Measurements from ENCODE around the gene HRH1. TPM values are rescaled to one million over a fixed set of nuclear protein-coding genes. Genes with fewer than 3 reads are reported as not detected.
A peak's percentile ranks its signal among the peaks of the same experiment; 100 is the strongest.
"Not testable (repeated sequence)": the region's sequence is repeated elsewhere in the genome, so short reads cannot be mapped to it uniquely, and the experiment has no call there.

HRH1 gene
- total RNA-seq, 2 donors from 2014 or later: 4.6 TPM

- H3K4me1 Mint-ChIP-seq (ENCODE audit: low read depth): peaks cover 27% of the 10 kb centered on the region
- no peak overlapping the region for H3K27ac Mint-ChIP-seq
- peaks cover 0 to 2% of the 10 kb centered on the region in 2 donors for H3K9me3 Mint-ChIP-seq
- no peak for ATAC-seq (replicated peaks in 1 of 2)
- peaks cover 0 to 12% of the 10 kb centered on the region in 2 donors for H3K36me3 Mint-ChIP-seq (ENCODE audit: insufficient read depth in 2 of 2)
- H3K27me3 Mint-ChIP-seq (ENCODE audit: low read depth): peaks cover 10% of the 10 kb centered on the region
- H3K4me3 Mint-ChIP-seq: no peak overlapping the region
- no peak for DNase-seq
Measured at GRCh38 chr3:11248596-11248995, 94.3 kb downstream of the HRH1 start.

GRCh38 chr3:11250902-11251806 lies 96.9 kb downstream of the HRH1 start:
- H3K36me3 Mint-ChIP-seq (ENCODE audit: insufficient read depth in 2 of 2): peaks cover 2 to 31% of the 10 kb centered on the region in 2 donors
- peak overlapping the region; percentile 94 for H3K27ac Mint-ChIP-seq
- H3K4me3 Mint-ChIP-seq: peak overlapping the region; percentile 76 to 86
- ATAC-seq (replicated peaks in 1 of 2) (peak; percentile 84 to 87), DNase-seq (peak; percentile 11 to 20)
- H3K27me3 Mint-ChIP-seq (ENCODE audit: low read depth): peaks cover 12% of the 10 kb centered on the region
- peaks cover 2% of the 10 kb centered on the region in 2 donors for H3K9me3 Mint-ChIP-seq
- H3K4me1 Mint-ChIP-seq (ENCODE audit: low read depth): peaks cover 39% of the 10 kb centered on the region

- peaks cover 12% of the 10 kb centered on the region for H3K27me3 Mint-ChIP-seq (ENCODE audit: low read depth)
- peaks cover 2 to 31% of the 10 kb centered on the region in 2 donors for H3K36me3 Mint-ChIP-seq (ENCODE audit: insufficient read depth in 2 of 2)
- peak overlapping the region; percentile 94 for H3K27ac Mint-ChIP-seq
- ATAC-seq (replicated peaks in 1 of 2): no peak
- no peak for DNase-seq
- H3K4me3 Mint-ChIP-seq: peak overlapping the region; percentile 76 to 86
- peaks cover 39% of the 10 kb centered on the region for H3K4me1 Mint-ChIP-seq (ENCODE audit: low read depth)
- peaks cover 2% of the 10 kb centered on the region in 2 donors for H3K9me3 Mint-ChIP-seq
Measured at GRCh38 chr3:11251807-11252176, 97.5 kb downstream of the HRH1 start.

GRCh38 chr3:11254876-11255275 lies 100.6 kb downstream of the HRH1 start:
- H3K36me3 Mint-ChIP-seq (ENCODE audit: insufficient read depth in 2 of 2): peaks cover 2 to 39% of the 10 kb centered on the region in 2 donors
- ATAC-seq (replicated peaks in 1 of 2) (no peak), DNase-seq (no peak)
- peaks cover 12% of the 10 kb centered on the region for H3K27me3 Mint-ChIP-seq (ENCODE audit: low read depth)
- peaks cover 39% of the 10 kb centered on the region for H3K4me1 Mint-ChIP-seq (ENCODE audit: low read depth)
- peaks cover 2% of the 10 kb centered on the region in 2 donors for H3K9me3 Mint-ChIP-seq
- no peak overlapping the region for H3K27ac Mint-ChIP-seq
- H3K4me3 Mint-ChIP-seq: no peak overlapping the region

GRCh38 chr3:11255537-11255936 lies 101.2 kb downstream of the HRH1 start:
- H3K36me3 Mint-ChIP-seq (ENCODE audit: insufficient read depth in 2 of 2): peaks cover 2 to 36% of the 10 kb centered on the region in 2 donors
- not testable (repeated sequence) for H3K4me3 Mint-ChIP-seq; DNase-seq; ATAC-seq (replicated peaks in 1 of 2); H3K9me3 Mint-ChIP-seq; H3K27ac Mint-ChIP-seq
- peaks cover 35% of the 10 kb centered on the region for H3K4me1 Mint-ChIP-seq (ENCODE audit: low read depth)
- H3K27me3 Mint-ChIP-seq (ENCODE audit: low read depth): peaks cover 12% of the 10 kb centered on the region

GRCh38 chr3:11258958-11259357 lies 104.7 kb downstream of the HRH1 start:
- Mint-ChIP-seq H3K4me1 (ENCODE audit: low read depth) (peaks cover 12% of the 10 kb centered on the region), H3K27me3 (ENCODE audit: low read depth) (peaks cover under 1% of the 10 kb centered on the region), H3K4me3 (no peak overlapping the region), H3K36me3 (ENCODE audit: insufficient read depth in 2 of 2) (peaks cover 2 to 29% of the 10 kb centered on the region in 2 donors), H3K9me3 (peaks cover 0 to 2% of the 10 kb centered on the region in 2 donors), H3K27ac (no peak overlapping the region)
- ATAC-seq (replicated peaks in 1 of 2) (no peak), DNase-seq (no peak)

GRCh38 chr3:11260460-11260859 lies 106.2 kb downstream of the HRH1 start:
- no peak overlapping the region for H3K27ac Mint-ChIP-seq
- peaks cover under 1 to 18% of the 10 kb centered on the region in 2 donors for H3K36me3 Mint-ChIP-seq (ENCODE audit: insufficient read depth in 2 of 2)
- DNase-seq (no peak), ATAC-seq (replicated peaks in 1 of 2) (no peak)
- H3K9me3 Mint-ChIP-seq: no peaks in the 10 kb centered on the region
- H3K4me1 Mint-ChIP-seq (ENCODE audit: low read depth): peaks cover 6% of the 10 kb centered on the region
- H3K27me3 Mint-ChIP-seq (ENCODE audit: low read depth): peaks cover 9% of the 10 kb centered on the region
- no peak overlapping the region for H3K4me3 Mint-ChIP-seq

- H3K4me1 Mint-ChIP-seq (ENCODE audit: low read depth): peaks cover 16% of the 10 kb centered on the region
- no peak for ATAC-seq (replicated peaks in 1 of 2)
- H3K36me3 Mint-ChIP-seq (ENCODE audit: insufficient read depth in 2 of 2): peaks cover 0 to 1% of the 10 kb centered on the region in 2 donors
- H3K9me3 Mint-ChIP-seq: no peaks in the 10 kb centered on the region
- no peak for DNase-seq
- no peak overlapping the region for H3K27ac Mint-ChIP-seq
- H3K4me3 Mint-ChIP-seq: no peak overlapping the region
- H3K27me3 Mint-ChIP-seq (ENCODE audit: low read depth): peaks cover 14% of the 10 kb centered on the region
Measured at GRCh38 chr3:11269007-11269406, 114.7 kb downstream of the HRH1 start.

GRCh38 chr3:11271986-11272904 lies 118.0 kb downstream of the HRH1 start, which contains the start of gene ATG7:
Gene ATG7 (plus strand): TSS chr3:11272397. CDS start chr3:11298696, 26,299 bp downstream.
- Mint-ChIP-seq H3K36me3 (ENCODE audit: insufficient read depth in 2 of 2) (peaks cover 11 to 25% of the 10 kb centered on the region in 2 donors), H3K27ac (peak within 1 kb of the TSS; percentile 96), H3K4me3 (peak within 1 kb of the TSS; percentile 88 to 90), H3K4me1 (ENCODE audit: low read depth) (peaks cover 46% of the 10 kb centered on the region), H3K9me3 (peaks cover 0 to 3% of the 10 kb centered on the region in 2 donors), H3K27me3 (ENCODE audit: low read depth) (peaks cover 2% of the 10 kb centered on the region)
- ATAC-seq (replicated peaks in 1 of 2) (peak; percentile 96 to 97), DNase-seq (peak; percentile 97 to 98)

- H3K4me1 Mint-ChIP-seq (ENCODE audit: low read depth): peaks cover 52% of the 10 kb centered on the region
- H3K27ac Mint-ChIP-seq: peak overlapping the region; percentile 96
- ATAC-seq (replicated peaks in 1 of 2): no peak
Measured at GRCh38 chr3:11272906-11273574, 118.7 kb downstream of the HRH1 start.

GRCh38 chr3:11273891-11274291 lies 119.6 kb downstream of the HRH1 start:
- H3K4me3 Mint-ChIP-seq: peak overlapping the region; percentile 88 to 90
- no peaks in the 10 kb centered on the region for H3K27me3 Mint-ChIP-seq (ENCODE audit: low read depth)
- DNase-seq (no peak), ATAC-seq (replicated peaks in 1 of 2) (no peak)
- H3K4me1 Mint-ChIP-seq (ENCODE audit: low read depth): peaks cover 60% of the 10 kb centered on the region
- H3K9me3 Mint-ChIP-seq: peaks cover 0 to 3% of the 10 kb centered on the region in 2 donors
- peak overlapping the region; percentile 21 for H3K27ac Mint-ChIP-seq
- H3K36me3 Mint-ChIP-seq (ENCODE audit: insufficient read depth in 2 of 2): peaks cover 11 to 29% of the 10 kb centered on the region in 2 donors

More at GRCh38 chr3:11272906-11273574, 118.7 kb downstream of the HRH1 start:
- Mint-ChIP-seq H3K27me3 (ENCODE audit: low read depth) (no peaks in the 10 kb centered on the region), H3K36me3 (ENCODE audit: insufficient read depth in 2 of 2) (peaks cover 11 to 29% of the 10 kb centered on the region in 2 donors), H3K9me3 (peaks cover 0 to 3% of the 10 kb centered on the region in 2 donors), H3K4me3 (peak overlapping the region; percentile 88 to 90)
- DNase-seq: no peak

- H3K9me3 Mint-ChIP-seq: peaks cover 0 to 3% of the 10 kb centered on the region in 2 donors
- peaks cover 11 to 30% of the 10 kb centered on the region in 2 donors for H3K36me3 Mint-ChIP-seq (ENCODE audit: insufficient read depth in 2 of 2)
- peak overlapping the region; percentile 88 to 90 for H3K4me3 Mint-ChIP-seq
- ATAC-seq (replicated peaks in 1 of 2): no peak
- H3K27ac Mint-ChIP-seq: peak overlapping the region; percentile 21
- no peak for DNase-seq
- peaks cover 66% of the 10 kb centered on the region for H3K4me1 Mint-ChIP-seq (ENCODE audit: low read depth)
- H3K27me3 Mint-ChIP-seq (ENCODE audit: low read depth): no peaks in the 10 kb centered on the region
Measured at GRCh38 chr3:11274566-11275142, 120.4 kb downstream of the HRH1 start.

Data from activated T-cell treated with anti-CD3 and anti-CD28 coated beads, Interleukin-2, amount 50 U/mL, for 72 hours (primary cell).